8988T (cell line): ENCODE measurements around the gene LMOD3.

ENCODE experiments used
- DNase-seq: peaks from one replicate; pipeline ENCODE4 v3.0.0; 2011

The LMOD3 gene

DNA sequence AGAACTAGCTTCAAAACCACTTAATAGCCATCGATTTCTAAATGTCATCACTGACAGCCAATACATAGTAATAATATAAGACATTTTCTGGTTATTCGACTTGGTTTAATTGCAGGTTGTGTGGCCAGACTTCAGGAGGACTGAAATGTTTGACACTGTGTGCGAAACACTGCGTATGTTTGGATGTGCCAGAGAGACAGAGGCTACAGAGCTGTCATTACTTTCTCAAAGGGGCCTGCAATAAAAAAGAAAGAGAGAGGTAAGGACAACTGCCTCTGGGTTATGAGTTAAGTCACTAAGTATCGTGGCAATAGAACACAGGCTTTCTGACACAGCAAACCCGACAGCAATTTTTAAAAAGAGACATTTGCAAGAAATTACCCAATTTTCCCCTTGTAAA lies 882 bp downstream of the LMOD3 start:
- no peak for DNase-seq

DNA sequence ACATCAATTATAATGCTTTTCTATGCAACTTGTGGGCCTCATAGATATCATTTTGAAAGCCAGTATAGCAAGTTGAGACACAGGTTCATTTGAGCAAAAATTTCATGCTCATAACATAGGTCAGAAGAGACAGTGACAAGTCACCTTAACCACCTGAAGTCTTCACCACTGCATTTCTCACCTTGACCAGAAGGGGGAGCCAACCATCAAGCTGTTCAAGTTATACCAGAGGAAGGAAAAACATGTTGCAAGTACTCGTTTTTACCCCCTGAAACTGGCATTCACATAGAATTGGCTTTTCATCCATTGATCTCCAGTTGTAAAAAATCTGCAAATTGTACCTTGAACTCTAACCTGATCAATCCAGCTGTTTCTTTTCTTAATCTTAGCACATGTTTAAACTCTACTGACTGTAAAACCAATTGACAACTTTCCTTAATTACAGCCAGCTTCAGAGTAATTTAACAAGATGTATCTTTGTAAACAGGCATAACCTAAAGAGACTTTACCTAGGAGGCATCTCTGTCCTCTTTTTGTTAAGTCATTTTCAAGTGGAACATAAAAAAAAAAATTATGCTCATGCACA lies 1.4 kb downstream of the LMOD3 start:
- DNase-seq: no peak

GRCh38 chr3:69119681-69120080 lies 2.7 kb downstream of the LMOD3 start:
- no peak for DNase-seq

GRCh38 chr3:69119138-69119537 lies 3.3 kb downstream of the LMOD3 start:
- DNase-seq: no peak

DNA sequence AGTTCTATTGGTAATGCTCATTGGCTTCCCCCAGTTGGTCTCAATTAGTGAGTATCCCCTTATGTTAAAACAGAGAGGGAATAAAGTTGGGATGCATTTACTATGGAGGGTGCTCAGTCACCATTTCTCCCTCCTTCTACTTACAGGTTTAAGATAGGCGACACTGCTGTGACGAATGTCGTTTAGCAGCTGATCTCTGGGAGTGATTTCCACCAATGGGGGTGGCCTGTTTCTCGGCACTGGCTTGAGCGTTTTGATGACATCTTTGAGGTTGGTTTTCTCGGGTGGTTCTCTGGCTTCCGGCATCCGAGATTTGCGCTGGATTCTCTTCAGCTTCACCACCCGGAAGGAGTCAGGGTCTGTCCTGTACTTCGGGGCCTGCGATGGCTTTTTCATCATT lies 3.8 kb downstream of the LMOD3 start:
- DNase-seq: no peak

DNA sequence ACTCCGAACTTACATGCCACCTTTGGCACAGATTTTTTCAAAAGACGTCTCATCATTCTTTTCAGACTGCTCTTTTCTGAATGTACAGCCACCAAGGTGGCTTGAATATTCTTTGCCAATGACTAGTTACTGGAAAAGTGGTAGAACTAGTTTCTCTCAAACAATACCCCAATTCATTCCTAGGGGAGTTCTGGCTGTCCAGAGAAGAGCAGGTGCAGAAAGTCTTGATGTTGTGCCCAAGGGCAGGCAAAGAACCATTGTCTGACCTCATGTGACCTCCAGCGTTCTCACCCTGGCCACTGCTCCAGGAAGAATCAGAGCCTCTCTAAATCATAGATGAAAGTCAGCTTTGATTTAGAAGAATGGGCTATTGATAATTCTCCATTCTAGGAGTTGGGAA lies 5.5 kb downstream of the LMOD3 start:
- DNase-seq: no peak

- no peak for DNase-seq
Observed at GRCh38 chr3:69116162-69116561, 6.2 kb downstream of the LMOD3 start.

DNA sequence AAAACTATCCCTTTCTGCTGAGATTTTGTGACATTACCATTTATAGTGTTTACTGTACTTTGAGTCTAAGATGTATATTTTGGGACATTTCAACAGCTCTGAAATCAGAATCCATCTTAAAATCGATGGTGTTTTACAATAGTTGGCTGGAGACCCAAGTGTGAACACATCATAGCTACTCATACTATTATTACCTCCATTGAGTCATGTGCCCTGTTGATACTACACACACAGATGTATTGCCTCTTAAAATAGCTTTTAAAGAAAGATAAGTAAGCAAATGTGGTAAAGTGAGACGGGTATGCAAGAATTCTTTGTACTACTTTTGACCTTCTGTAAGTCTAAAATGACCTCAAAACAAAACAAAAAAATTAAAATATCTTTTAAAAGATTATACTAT lies 6.7 kb downstream of the LMOD3 start:
- no peak for DNase-seq

DNA sequence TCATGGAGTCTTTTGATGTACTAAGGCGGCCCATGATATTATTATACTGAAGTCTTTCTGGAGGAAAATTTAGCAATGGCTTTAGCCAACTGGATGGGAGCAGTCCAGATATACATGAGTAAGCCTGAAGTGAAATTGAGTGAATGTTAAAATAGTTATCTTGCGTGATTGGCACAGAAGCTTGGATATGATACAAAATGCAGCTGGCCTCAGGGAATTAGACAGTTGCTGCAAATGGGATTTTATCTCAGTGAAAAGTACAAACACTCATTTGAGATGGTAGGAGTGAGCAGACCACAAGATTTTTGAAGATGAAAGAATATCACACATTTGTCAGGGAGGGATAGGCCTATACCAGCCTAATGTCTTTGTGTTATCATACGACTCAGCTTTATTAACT lies 8.9 kb downstream of the LMOD3 start:
- DNase-seq: no peak

GRCh38 chr3:69110941-69111546 lies 11.4 kb downstream of the LMOD3 start:
- no peak for DNase-seq

- DNase-seq: no peak
Observed at GRCh38 chr3:69108811-69109210, 13.6 kb downstream of the LMOD3 start.

GRCh38 chr3:69107841-69108240 lies 14.6 kb downstream of the LMOD3 start:
- DNase-seq: no peak

GRCh38 chr3:69105320-69105719 lies 17.1 kb downstream of the LMOD3 start:
- no peak for DNase-seq

DNA sequence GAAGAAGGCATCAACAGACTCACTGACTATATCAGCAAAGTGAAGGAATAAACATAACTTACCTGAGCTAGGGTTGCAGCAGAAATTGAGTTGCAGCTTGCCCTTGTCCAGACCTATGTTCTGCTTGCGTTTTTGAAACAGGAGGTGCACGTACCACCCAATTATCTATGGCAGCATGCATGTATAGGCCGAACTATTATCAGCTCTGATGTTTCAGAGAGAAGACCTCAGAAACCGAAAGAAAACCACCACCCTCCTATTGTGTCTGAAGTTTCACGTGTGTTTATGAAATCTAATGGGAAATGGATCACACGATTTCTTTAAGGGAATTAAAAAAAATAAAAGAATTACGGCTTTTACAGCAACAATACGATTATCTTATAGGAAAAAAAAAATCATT lies 17.8 kb downstream of the LMOD3 start:
- no peak for DNase-seq

GRCh38 chr3:69103123-69103522 lies 19.3 kb downstream of the LMOD3 start:
- no peak for DNase-seq

- no peak for DNase-seq
Observed at GRCh38 chr3:69102384-69102783, 20.0 kb downstream of the LMOD3 start.

GRCh38 chr3:69099576-69099975 lies 22.8 kb downstream of the LMOD3 start:
- no peak for DNase-seq

DNA sequence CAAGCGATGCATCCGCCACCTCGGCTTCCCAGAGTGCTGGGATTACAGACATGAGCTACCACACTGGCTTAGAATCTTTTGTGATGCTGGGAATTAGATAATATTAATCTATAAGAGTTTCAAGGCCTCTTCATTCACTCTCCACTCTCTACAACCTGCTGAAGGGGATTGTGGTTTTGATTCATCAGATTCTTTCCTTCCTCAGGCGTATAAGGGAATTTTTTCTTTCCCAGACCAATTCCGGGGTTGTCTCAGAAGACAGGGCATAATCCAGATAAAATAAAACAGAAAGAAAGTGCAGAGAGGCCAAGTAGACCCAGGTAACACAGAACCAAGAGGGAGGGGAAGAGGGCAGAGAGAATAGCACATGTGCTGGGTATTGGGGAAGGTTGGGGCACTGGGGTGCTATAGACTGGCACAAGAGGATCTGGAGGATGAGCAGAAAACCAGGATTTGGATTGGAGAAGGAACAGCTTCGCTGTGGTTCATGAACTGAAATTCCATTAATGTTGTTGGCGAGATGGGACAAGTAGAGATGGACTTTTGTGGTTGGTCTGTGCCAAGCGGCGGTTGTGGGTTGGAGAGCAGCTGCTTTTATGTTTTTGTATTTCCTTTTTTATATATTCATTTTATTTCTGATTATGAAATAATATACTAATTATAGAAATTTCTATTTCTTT lies 24.8 kb downstream of the LMOD3 start:
- DNase-seq: no peak

DNA sequence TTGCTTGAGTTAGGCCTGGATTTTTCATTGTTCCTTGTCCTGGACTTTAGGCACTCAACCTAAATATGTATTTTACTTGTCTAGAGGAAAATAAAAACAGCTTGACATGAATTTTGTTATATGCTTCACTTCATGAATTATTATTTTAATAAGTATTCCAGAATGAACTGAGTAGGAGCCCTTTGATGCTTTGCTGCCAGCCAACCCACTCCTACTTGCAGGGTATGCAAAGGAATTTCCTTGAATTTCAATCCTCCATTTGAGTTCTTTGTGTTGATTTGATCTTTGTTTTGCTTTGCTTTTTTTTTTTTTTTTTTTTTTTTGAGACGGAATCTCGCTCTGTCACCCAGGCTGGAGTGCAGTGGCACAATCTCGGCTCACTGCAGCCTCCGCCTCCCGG lies 26.1 kb downstream of the LMOD3 start:
- no peak for DNase-seq

DNA sequence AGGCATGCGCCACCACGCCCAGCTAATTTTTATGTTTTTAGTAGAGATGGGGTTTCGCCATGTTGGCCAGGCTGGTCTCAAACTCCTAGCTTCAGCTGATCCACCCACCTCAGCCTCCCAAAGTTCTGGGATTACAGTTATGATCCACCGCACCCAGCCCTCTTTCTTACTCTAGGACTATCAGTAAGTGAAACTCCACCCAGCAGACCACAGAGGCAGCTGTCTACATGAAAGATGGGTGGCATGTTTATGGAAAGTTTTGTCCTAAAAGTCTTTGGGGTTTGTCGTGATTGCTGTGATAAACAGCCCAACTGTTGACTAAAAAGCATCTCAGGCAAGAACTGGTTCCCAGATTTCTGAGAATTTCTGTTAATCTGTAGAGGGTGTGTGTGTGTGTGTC lies 26.8 kb downstream of the LMOD3 start:
- no peak for DNase-seq

GRCh38 chr3:69094467-69095205 lies 27.8 kb downstream of the LMOD3 start:
- DNase-seq: no peak

GRCh38 chr3:69092030-69092516 lies 30.3 kb downstream of the LMOD3 start:
- no peak for DNase-seq

DNA sequence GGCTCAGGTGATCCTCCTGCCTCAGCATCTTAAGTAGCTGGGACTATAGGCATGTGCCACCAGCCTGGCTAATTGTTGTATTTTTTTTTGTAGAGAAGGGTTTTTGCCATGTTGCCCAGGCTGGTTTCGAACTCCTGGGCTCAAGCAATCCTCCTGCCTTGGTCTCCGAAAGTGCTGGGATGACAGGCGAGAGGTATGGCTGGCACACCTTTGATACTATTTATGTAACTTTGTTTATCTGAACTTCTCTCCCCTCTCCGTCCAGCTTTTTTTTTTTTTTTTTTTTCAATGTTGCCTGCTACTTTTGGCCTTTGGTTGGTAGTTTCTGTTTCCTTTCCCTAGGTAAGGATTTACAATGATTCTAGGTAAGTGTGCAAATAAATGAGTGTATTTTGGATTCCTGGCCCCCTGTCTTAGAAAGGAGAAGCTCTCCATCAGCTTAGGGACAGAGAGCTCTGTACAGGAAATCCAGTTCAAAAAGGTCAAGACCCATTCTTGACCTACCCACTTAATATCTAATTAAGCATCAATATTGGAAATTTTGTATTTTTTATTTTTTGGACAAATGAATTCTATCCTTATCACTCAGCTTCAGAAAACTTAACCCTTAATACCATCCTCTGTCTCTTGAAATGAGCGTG lies 30.9 kb downstream of the LMOD3 start:
- no peak for DNase-seq
